Putamen (tissue), 1 donor: ENCODE measurements around the gene SMOC2.

Source experiments
- DNase-seq: peaks from one replicate; pipeline ENCODE4 v3.0.0-alpha.2; 2016; ENCODE audit warnings: low spot score

Gene SMOC2

GRCh38 chr6:168415098-168415992, 25.6 kb upstream of the SMOC2 start:
- DNase-seq: no peak

- no peak for DNase-seq
Measured at GRCh38 chr6:168415993-168416530, 24.9 kb upstream of the SMOC2 start.

GRCh38 chr6:168416531-168416930, 24.5 kb upstream of the SMOC2 start:
- no peak for DNase-seq

- DNase-seq: no peak
Measured at GRCh38 chr6:168417191-168417590, 23.8 kb upstream of the SMOC2 start.

GRCh38 chr6:168417679-168418557, 23.1 kb upstream of the SMOC2 start:
- no peak for DNase-seq

GRCh38 chr6:168418711-168419121, 22.3 kb upstream of the SMOC2 start:
- DNase-seq: no peak

- no peak for DNase-seq
Measured at GRCh38 chr6:168419569-168419968, 21.4 kb upstream of the SMOC2 start.

- DNase-seq: no peak
Measured at GRCh38 chr6:168420084-168420483, 20.9 kb upstream of the SMOC2 start.

GRCh38 chr6:168420706-168421105, 20.3 kb upstream of the SMOC2 start:
- no peak for DNase-seq

- DNase-seq: no peak
Measured at GRCh38 chr6:168427184-168427583, 13.8 kb upstream of the SMOC2 start.

GRCh38 chr6:168428052-168428826, 12.7 kb upstream of the SMOC2 start:
- DNase-seq: no peak

- DNase-seq: no peak
Measured at GRCh38 chr6:168428863-168429262, 12.1 kb upstream of the SMOC2 start.

- DNase-seq: no peak
Measured at GRCh38 chr6:168432196-168432595, 8.8 kb upstream of the SMOC2 start.

- no peak for DNase-seq
Measured at GRCh38 chr6:168433898-168434297, 7.1 kb upstream of the SMOC2 start.

- DNase-seq: no peak
Measured at GRCh38 chr6:168434505-168434904, 6.5 kb upstream of the SMOC2 start.

GRCh38 chr6:168437751-168438150, 3.2 kb upstream of the SMOC2 start:
- DNase-seq: no peak

GRCh38 chr6:168438783-168439520, 2.0 kb upstream of the SMOC2 start:
- DNase-seq: no peak

GRCh38 chr6:168439794-168440450, 1.1 kb upstream of the SMOC2 start:
- DNase-seq: no peak

- no peak for DNase-seq
Measured at GRCh38 chr6:168441434-168442391, 729 bp downstream of the SMOC2 start.
